GM23248 (cell line): ENCODE measurements around the gene CTNND2. TPM values are rescaled to one million over a fixed set of nuclear protein-coding genes. Genes with fewer than 3 reads are reported as not detected.

Experiments
- DNase-seq: peaks from one replicate; pipeline ENCODE4 v3.0.0-alpha.2; 2015
- H2AFZ ChIP-seq: fragments of 200-600 bp; sonication (generic); 2 replicates; pipeline ENCODE4 v1.6.1; 2016; ENCODE audit warnings: antibody characterized with exemption
- H3F3A ChIP-seq: fragments of 200-600 bp; sonication (generic); 2 replicates; pipeline ENCODE4 v1.6.1; 2016; ENCODE audit warnings: mild to moderate bottlenecking, antibody characterized with exemption, mixed run types; ENCODE audit not compliant: insufficient read depth
- H3K27ac ChIP-seq: fragments of 200-600 bp; sonication (generic); 2 replicates; pipeline ENCODE4 v1.5.1; 2016; ENCODE audit warnings: mild to moderate bottlenecking
- H3K27me3 ChIP-seq: fragments of 200-600 bp; sonication (generic); replicated peaks from 2 replicates; pipeline ENCODE4 v1.6.1; 2016; ENCODE audit warnings: mild to moderate bottlenecking; ENCODE audit not compliant: insufficient read depth
- H3K36me3 ChIP-seq: fragments of 200-600 bp; sonication (generic); 2 replicates; pipeline ENCODE4 v1.6.1; 2016; ENCODE audit warnings: low read depth, mild to moderate bottlenecking
- H3K4me1 ChIP-seq: fragments of 200-600 bp; sonication (generic); 2 replicates; pipeline ENCODE4 v1.6.1; 2016; ENCODE audit warnings: mild to moderate bottlenecking; ENCODE audit not compliant: insufficient read depth
- H3K4me2 ChIP-seq: fragments of 200-600 bp; sonication (generic); one replicate; pipeline ENCODE4 v1.6.1; 2016; ENCODE audit warnings: mild to moderate bottlenecking; ENCODE audit not compliant: unreplicated experiment
- H3K4me3 ChIP-seq: fragments of 200-600 bp; sonication (generic); 2 replicates; pipeline ENCODE4 v1.5.1; 2016; ENCODE audit warnings: mild to moderate bottlenecking
- H3K79me2 ChIP-seq: fragments of 200-600 bp; sonication (generic); 2 replicates; pipeline ENCODE4 v1.6.1; 2016; ENCODE audit warnings: mild to moderate bottlenecking; ENCODE audit not compliant: insufficient read depth
- H3K9ac ChIP-seq: fragments of 200-600 bp; sonication (generic); 2 replicates; pipeline ENCODE4 v1.6.1; 2016; ENCODE audit warnings: mild to moderate bottlenecking
- H3K9me2 ChIP-seq: fragments of 200-600 bp; sonication (generic); 2 replicates; pipeline ENCODE4 v1.6.1; 2016; ENCODE audit warnings: mixed run types, mild to moderate bottlenecking, moderate library complexity; ENCODE audit not compliant: insufficient read depth
- H3K9me3 ChIP-seq: fragments of 200-600 bp; sonication (generic); one replicate; pipeline ENCODE4 v1.6.1; 2017; ENCODE audit warnings: low read depth
- H4K20me1 ChIP-seq: fragments of 200-600 bp; sonication (generic); 2 replicates; pipeline ENCODE4 v1.6.0; 2016; ENCODE audit not compliant: insufficient read depth
- EZH2 ChIP-seq: fragments of 200-600 bp; sonication (generic); IDR thresholded peaks from 2 replicates; pipeline ENCODE4 v1.6.1; 2018; ENCODE audit warnings: antibody characterized with exemption, mild to moderate bottlenecking; ENCODE audit not compliant: insufficient read depth, poor library complexity, severe bottlenecking
- EZH2phosphoT487 ChIP-seq: fragments of 200-600 bp; sonication (generic); IDR thresholded peaks from 2 replicates; pipeline ENCODE4 v1.6.1; 2018; ENCODE audit warnings: antibody characterized with exemption, moderate library complexity, mild to moderate bottlenecking, low read depth; ENCODE audit not compliant: insufficient read depth
- WGBS, 2 experiments: methylation state at CpG; one replicate each; pipeline ENCODE4 v1.1.6; 2015 to 2017; ENCODE audit warnings: low lambda C conversion rate in 2 of 2, low coverage in 1 of 2; ENCODE audit errors: missing lambda C conversion rate in 2 of 2; 5-methylcytosine and 5-hydroxymethylcytosine counted together
- in situ Hi-C: fragments of 300-500 bp; cut with MboI; formaldehyde crosslinking; loops from 2 replicates; pipeline ENCODE4 v1.15.0; 2020
- polyA plus RNA-seq: library from polyadenylated mRNA; unstranded; fragments of >200 nt; fragmentation: Nextera tagmentation; extraction: Ambion mirVana; gene quantifications from 2 replicates; pipeline ENCODE4 v1.2.1, GENCODE V29; 2016
- total RNA-seq: library from RNA; depleted of rRNA; stranded (reverse); fragments of >200 nt; shearing (Covaris generic); gene quantifications from 2 replicates; pipeline ENCODE4 v1.2.3, GENCODE V29; 2014

Gene CTNND2
- total and polyA plus RNA-seq, 2 experiments from 2014 or later: not detected

GRCh38 chr5:11888221-11888620 is 16.0 kb downstream of the CTNND2 start:
- no peaks in the 10 kb centered on the region for H3K9me2 ChIP-seq
- no peak overlapping the region for H3K4me3 ChIP-seq
- no peaks in the 10 kb centered on the region for H3K4me1 ChIP-seq
- no peaks in the 10 kb centered on the region for H3F3A ChIP-seq
- H3K9me3 ChIP-seq: no peaks in the 10 kb centered on the region
- 19 to 25% methylated on average over 4 of the region's 4 CpGs for WGBS, 2 experiments
- no peak overlapping the region for H3K4me2 ChIP-seq
- no peak overlapping the region for H3K27ac ChIP-seq
- H3K9ac ChIP-seq: no peak overlapping the region
- H3K36me3 ChIP-seq: no peaks in the 10 kb centered on the region
- in situ Hi-C loops: no loop called here
- no peaks in the 10 kb centered on the region for H3K79me2 ChIP-seq
- H3K27me3 ChIP-seq: no peaks in the 10 kb centered on the region
- DNase-seq: no peak
- TF ChIP-seq EZH2 (no peak), EZH2phosphoT487 (no peak)
- no peaks in the 10 kb centered on the region for H4K20me1 ChIP-seq
- no peak overlapping the region for H2AFZ ChIP-seq

DNA sequence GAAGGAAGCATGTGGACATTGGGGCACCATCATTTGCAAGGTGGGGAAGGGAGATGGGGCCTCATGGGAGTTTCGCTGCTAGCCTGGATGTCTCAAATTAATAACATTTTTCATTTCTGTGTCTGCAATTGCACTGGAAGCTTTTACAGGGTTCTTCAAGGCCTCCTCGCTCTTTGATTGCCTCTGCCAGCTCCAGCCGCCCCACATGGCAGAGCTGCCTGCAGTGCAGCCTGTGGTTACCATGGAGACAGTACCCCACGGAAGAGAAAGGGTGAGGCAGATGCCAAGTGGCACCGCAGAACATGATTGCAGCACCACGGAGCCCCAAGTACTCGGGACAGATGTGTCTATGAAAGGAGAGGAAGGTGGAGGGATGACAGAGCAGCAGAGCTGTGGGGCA is 25.4 kb downstream of the CTNND2 start:
- H3K4me3 ChIP-seq: no peak overlapping the region
- in situ Hi-C loops: no loop called here
- no peak overlapping the region for H3K9ac ChIP-seq
- no peaks in the 10 kb centered on the region for H3K36me3 ChIP-seq
- H3K27ac ChIP-seq: no peak overlapping the region
- no peaks in the 10 kb centered on the region for H3K79me2 ChIP-seq
- no peaks in the 10 kb centered on the region for H3K27me3 ChIP-seq
- no peak overlapping the region for H2AFZ ChIP-seq
- H3K9me3 ChIP-seq: no peaks in the 10 kb centered on the region
- DNase-seq: no peak
- no peaks in the 10 kb centered on the region for H4K20me1 ChIP-seq
- H3K4me1 ChIP-seq: no peaks in the 10 kb centered on the region
- H3K4me2 ChIP-seq: no peak overlapping the region
- 8 to 12% methylated on average over 7 of the region's 7 CpGs for WGBS, 2 experiments
- TF ChIP-seq EZH2 (no peak), EZH2phosphoT487 (no peak)
- no peaks in the 10 kb centered on the region for H3K9me2 ChIP-seq
- H3F3A ChIP-seq: no peaks in the 10 kb centered on the region

DNA sequence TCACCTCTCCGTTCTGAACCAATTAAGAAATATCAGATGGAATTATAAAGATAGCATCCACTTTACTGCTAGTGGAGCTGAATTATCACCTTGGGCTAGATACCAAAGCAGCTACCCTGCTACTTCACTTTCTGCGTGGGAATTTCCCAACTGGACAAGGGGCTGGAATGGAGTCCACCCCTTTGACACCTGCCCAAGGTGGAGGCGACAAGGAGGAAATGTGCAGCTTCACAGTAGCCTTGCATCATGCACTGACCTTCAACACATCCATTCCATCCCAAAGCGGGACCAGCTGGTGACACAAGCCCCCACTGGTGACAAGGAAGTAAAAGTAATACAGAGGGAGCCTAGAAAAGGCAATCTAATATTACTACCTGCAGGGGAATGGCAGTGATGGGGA is 30.7 kb downstream of the CTNND2 start:
- TF ChIP-seq EZH2phosphoT487: no peak
- TF ChIP-seq EZH2: no peak
- in situ Hi-C loops: no loop called here
- Histone ChIP-seq H2AFZ (no peak overlapping the region), H3K4me1 (no peaks in the 10 kb centered on the region), H3F3A (no peaks in the 10 kb centered on the region), H3K79me2 (no peaks in the 10 kb centered on the region), H3K9ac (no peak overlapping the region), H4K20me1 (no peaks in the 10 kb centered on the region), H3K36me3 (no peaks in the 10 kb centered on the region), H3K27ac (no peak overlapping the region), H3K4me2 (no peak overlapping the region), H3K4me3 (no peak overlapping the region), H3K9me3 (no peaks in the 10 kb centered on the region), H3K27me3 (no peaks in the 10 kb centered on the region), H3K9me2 (no peaks in the 10 kb centered on the region)
- WGBS, 2 experiments: 15 to 24% methylated on average over 4 of the region's 4 CpGs
- no peak for DNase-seq

DNA sequence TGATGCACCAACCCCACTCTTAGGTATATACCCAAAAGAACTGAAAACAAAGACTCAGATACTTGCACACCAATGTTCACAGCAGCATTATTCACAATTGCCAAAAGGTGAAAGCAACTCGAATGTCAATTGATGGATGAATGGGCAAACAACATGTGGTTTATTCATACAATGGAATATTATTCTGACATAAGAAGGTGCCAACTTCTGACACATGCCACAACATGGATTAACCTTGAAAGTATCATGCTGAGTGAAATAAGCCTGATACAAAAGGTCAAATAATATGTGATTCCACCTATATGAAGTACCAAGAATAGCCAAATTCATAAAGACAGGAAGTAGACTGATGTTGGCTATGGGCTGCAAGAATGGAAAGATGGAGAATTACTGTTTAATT is 35.0 kb downstream of the CTNND2 start:
- no peak overlapping the region for H3K4me2 ChIP-seq
- H3K4me3 ChIP-seq: no peak overlapping the region
- no peaks in the 10 kb centered on the region for H4K20me1 ChIP-seq
- H3K36me3 ChIP-seq: no peaks in the 10 kb centered on the region
- H3F3A ChIP-seq: no peaks in the 10 kb centered on the region
- no peak overlapping the region for H3K27ac ChIP-seq
- DNase-seq: no peak
- 10 to 16% methylated on average over 1 of the region's 1 CpG for whole genome bisulfite sequencing, 2 experiments
- in situ Hi-C loops: no loop called here
- no peaks in the 10 kb centered on the region for H3K9me2 ChIP-seq
- no peaks in the 10 kb centered on the region for H3K9me3 ChIP-seq
- no peaks in the 10 kb centered on the region for H3K27me3 ChIP-seq
- no peaks in the 10 kb centered on the region for H3K79me2 ChIP-seq
- no peak overlapping the region for H3K9ac ChIP-seq
- H2AFZ ChIP-seq: no peak overlapping the region
- no peaks in the 10 kb centered on the region for H3K4me1 ChIP-seq
- TF ChIP-seq EZH2phosphoT487: no peak

- WGBS, 2 experiments: 17 to 20% methylated on average over 10 of the region's 10 CpGs
- no peaks in the 10 kb centered on the region for H3K4me1 ChIP-seq
- H3K27me3 ChIP-seq: no peaks in the 10 kb centered on the region
- H2AFZ ChIP-seq: no peak overlapping the region
- H3K36me3 ChIP-seq: no peaks in the 10 kb centered on the region
- in situ Hi-C loops: no loop called here
- no peaks in the 10 kb centered on the region for H3K9me3 ChIP-seq
- no peak overlapping the region for H3K9ac ChIP-seq
- H3K27ac ChIP-seq: no peak overlapping the region
- no peaks in the 10 kb centered on the region for H3F3A ChIP-seq
- no peaks in the 10 kb centered on the region for H4K20me1 ChIP-seq
- H3K4me3 ChIP-seq: no peak overlapping the region
- H3K79me2 ChIP-seq: no peaks in the 10 kb centered on the region
- TF ChIP-seq EZH2 (no peak), EZH2phosphoT487 (no peak)
- DNase-seq: no peak
- H3K4me2 ChIP-seq: no peak overlapping the region
- no peaks in the 10 kb centered on the region for H3K9me2 ChIP-seq
Observed at GRCh38 chr5:11863911-11864310, 40.3 kb downstream of the CTNND2 start.
